GM12891 (cell line): ENCODE results near the gene CHMP4B.

ENCODE experiments used
- POLR2A ChIP-seq: IDR thresholded peaks from 2 replicates; pipeline ENCODE4 v1.6.1; 2011; ENCODE audit warnings: low read depth, low read length, control low read depth
- POLR2AphosphoS5 ChIP-seq: IDR thresholded peaks from 2 replicates; pipeline ENCODE4 v1.6.1; 2011; ENCODE audit warnings: low read depth, low read length, control low read depth
- POU2F2 ChIP-seq: IDR thresholded peaks from 2 replicates; pipeline ENCODE4 v1.6.1; 2011; ENCODE audit warnings: low read depth, mild to moderate bottlenecking, control low read depth, low read length, moderate library complexity

- no peak for TF ChIP-seq POLR2A
- TF ChIP-seq POU2F2, result no peak
- no peak for TF ChIP-seq POLR2AphosphoS5
Observed at GRCh38 chr20:33788351-33789049, 22.6 kb upstream of the CHMP4B start.
